Germinal center (tissue), 1 donor: ENCODE results near the gene TTC16.

ENCODE experiments used
- DNase-seq: peaks from one replicate; pipeline ENCODE4 v3.0.0; 2012; ENCODE audit warnings: mixed read lengths, low spot score

The TTC16 gene

DNA sequence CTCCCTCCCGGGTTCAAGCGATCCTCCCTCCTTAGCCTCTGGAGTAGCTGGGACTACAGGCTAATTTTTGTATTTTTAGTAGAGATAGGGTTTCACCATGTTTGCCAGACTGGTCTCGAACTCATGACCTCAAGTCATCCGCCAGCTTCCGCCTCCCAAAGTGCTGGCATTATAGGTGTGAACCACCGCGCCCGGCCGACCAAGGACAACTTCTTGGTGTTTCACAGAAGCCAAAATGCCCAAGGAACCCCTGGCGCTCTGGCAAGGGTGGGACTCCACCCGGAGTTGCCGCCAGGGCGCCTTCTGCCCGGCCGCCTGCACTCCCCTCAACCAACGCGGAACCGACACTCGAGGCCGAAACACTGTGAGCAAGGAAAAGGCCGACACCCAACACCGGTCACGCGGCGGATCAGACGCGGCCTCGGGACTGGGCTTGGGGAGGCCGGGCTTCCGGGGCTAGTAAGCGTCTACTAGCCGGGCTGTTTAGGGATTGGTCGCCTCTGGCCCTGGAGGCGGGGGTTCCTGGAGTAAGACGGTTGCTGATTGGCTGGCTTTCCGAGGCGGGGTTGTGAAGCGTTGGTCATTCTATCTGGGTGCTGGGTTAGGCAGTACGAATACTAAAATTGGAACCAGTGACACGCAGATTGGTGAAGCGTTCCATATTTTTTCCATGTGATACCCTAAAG, 16.8 kb upstream of the TTC16 start:
- peak; percentile 98 for DNase-seq

- no peak for DNase-seq
These were observed 15.7 kb upstream of the TTC16 start for GRCh38 chr9:127700140-127700539.

GRCh38 chr9:127700594-127701255, 15.2 kb upstream of the TTC16 start:
- DNase-seq: no peak

- DNase-seq: no peak
These were observed 12.5 kb upstream of the TTC16 start for GRCh38 chr9:127703289-127703946.

- no peak for DNase-seq
These were observed 10.1 kb upstream of the TTC16 start for GRCh38 chr9:127705577-127706379.

DNA sequence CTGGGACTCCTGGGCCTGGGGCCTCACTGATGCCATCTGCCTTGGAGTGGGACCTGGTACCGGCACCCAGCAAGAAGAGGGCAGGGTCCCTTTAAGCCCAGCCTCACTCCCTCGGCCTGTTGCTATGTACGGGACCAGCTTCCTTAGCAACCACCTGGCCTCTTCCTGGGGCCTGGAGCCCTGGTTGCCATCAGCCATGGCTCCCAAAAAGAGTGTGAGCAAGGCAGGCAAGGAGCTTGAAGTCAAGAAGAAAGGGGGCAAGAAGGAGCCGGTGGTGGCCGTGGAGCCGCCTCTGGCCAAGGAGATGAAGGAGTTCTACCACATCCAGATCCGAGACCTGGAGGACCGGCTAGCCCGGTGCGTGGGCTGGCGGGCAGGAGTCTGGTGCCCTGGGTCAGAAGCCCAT, 9.0 kb upstream of the TTC16 start, which contains the start of gene CFAP157:
Gene CFAP157, plus strand, starts transcription at position 153 of the 406 bp plus-strand sequence. Its CDS starts 44 bp downstream, at position 197.
- DNase-seq: no peak

DNA sequence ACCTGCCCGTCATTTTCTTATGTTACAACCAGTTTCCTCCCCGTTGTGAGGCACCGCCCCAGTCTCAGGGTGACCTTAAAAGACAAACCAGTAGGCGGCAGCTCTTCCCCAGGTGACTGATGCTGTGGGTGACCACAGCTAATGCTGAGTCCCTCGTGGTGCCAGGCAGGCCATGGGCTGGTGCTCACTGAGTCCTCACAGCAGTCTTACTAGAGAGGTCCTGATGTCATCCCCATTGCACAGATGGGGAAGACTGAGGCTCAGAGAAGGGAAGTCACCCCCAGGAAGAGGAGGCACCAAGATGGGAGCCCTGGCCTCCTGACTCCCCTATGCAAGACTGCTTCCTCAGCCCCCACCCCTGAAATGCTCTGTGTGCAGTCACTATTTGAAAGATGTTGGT, 8.1 kb upstream of the TTC16 start:
- peak; percentile 51 for DNase-seq

DNA sequence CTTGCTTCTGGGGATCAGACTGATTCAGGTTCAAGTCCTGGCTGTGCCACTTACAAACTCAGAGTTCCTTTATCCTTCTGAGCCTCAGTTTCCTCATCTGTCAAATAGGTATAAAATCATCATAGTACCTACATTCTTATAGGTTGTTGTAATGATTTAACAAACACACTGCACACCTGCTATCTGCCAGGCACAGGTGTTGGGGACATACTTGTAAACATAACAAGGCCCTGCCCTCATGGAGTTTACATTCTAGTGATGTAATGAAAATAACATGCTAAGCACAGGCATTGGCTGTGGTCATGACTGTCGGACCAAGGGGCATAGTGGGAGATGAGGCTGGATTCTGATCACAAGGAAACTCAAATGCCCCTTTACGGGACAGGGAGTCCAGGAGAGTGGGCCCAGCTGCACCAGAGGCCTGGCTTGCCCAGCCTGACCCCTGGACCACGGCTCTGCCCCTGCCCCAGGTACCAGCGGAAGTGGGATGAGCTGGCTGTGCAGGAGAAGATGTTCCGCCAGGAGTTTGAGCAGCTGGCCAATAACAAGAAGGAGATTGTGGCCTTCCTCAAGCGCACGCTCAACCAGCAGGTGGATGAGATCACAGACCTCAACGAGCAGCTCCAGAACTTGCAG, 6.8 kb upstream of the TTC16 start:
- no peak for DNase-seq

GRCh38 chr9:127710204-127710783, 5.6 kb upstream of the TTC16 start:
- no peak for DNase-seq

DNA sequence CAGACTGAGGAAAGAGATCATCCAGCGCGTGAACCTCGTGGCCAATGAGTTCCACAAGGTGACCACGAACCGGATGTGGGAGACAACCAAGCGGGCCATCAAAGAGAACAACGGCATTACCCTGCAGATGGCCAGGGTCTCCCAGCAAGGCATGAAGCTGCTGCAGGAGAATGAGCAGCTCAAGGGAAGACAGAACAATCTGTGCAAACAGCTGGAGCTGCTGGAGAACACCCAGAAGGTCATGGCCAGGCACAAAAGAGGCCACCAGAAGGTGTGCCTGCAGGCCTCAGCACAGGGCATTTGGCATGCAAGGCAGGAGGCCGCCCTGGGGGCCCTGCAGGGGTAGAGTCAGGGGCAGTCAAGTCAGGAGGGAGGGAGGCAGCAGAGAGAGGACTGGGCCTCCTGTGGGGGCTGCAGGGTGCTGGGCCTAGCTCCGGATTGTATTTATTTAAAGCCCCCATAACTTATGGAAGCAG, 4.6 kb upstream of the TTC16 start:
- no peak for DNase-seq

DNA sequence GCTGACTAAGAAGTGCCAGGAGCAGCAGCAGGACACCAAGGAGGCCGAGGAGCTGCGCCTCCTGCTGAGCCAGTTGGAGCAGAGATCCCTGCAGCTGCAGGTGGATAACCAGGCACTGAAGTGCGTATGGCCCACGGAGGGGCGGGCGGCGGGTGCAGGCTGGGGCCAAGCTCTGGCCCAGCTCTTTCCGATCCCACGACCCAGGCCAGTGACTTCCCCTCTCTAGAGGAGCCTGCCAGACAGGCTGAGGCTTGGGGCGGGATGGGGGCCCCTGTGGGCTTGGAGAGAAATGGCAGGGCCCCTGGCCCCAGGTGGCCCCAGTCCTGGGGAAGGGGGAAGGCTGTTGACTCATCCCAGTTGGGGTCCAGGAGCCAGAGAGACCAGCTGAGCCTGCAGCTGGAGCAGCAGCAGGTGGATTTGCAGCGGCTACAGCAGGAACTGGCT, 4.0 kb upstream of the TTC16 start:
- no peak for DNase-seq

DNA sequence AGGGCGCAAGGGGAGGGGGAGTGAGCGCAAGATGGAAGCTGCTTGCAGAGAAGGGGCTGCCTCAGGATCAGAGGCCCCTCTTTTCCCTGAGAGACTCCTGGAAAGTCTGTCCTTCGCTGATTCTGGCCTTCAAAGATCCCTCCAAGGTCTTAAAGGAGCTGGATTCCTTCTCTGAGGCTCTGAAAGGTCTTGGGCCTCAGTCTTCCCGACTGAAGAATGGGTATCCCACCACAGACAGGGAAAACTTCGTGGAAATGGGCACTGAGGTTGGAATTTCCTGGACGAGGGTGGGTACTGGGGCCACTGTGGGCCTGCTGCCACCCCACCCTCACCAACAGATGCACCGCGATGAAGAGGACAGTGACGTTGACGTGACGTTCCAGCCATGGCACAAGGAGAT, 3.5 kb upstream of the TTC16 start:
- DNase-seq: no peak

DNA sequence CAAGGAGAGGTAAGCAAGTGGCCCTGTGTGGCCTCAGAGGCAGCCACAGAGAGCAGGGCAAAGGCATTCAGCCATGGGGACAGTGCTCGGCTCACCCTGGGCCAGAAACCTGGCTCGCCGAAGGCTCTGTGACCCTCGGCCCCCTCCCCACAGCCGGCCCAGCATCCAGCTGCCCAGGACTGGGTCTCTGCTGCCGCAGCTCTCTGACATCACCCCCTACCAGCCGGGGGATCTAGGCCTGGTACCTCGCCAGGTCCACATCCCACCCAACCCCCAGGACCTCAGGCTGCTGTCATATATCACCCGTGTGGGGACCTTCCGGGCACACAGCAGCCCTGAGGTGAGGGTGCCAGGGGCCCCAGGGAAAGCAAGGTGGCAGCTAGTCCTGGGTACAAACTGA, 3.0 kb upstream of the TTC16 start:
- DNase-seq: no peak

DNA sequence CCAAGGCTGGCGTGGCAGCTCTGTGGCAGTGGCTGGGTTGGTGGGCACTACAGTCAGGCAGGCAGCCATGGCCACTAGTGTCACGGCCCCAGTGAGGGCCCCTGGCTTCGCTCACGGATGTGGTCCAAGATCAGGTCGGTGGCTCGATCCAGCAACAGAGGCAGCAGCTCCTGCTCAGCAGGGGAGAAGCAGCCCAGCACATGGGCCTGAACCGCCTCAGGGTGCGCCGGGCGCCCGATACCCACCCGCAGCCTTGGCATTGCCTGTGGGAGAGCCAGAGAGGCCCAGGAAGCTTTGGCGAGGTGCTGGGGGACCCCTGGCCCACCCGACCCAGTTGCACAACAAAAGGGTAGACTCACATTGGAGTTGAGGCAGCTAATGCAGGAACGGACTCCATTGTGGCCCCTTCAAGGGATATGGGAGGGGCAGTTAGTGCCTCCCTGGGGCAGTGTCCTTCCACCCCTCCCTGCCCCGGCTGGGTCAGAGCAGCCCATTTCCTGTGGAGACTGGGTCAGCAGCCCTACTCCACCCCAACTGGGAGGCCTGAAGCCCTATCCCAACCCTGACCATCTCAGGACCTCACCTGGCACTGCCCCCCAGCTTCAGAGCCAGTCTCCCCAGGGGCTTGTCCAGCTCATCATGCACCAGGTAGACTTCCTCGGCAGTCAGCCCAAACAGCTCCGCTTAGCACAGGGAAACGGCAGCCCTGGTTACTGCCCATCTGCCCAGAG, 1.7 kb upstream of the TTC16 start:
- no peak for DNase-seq

DNA sequence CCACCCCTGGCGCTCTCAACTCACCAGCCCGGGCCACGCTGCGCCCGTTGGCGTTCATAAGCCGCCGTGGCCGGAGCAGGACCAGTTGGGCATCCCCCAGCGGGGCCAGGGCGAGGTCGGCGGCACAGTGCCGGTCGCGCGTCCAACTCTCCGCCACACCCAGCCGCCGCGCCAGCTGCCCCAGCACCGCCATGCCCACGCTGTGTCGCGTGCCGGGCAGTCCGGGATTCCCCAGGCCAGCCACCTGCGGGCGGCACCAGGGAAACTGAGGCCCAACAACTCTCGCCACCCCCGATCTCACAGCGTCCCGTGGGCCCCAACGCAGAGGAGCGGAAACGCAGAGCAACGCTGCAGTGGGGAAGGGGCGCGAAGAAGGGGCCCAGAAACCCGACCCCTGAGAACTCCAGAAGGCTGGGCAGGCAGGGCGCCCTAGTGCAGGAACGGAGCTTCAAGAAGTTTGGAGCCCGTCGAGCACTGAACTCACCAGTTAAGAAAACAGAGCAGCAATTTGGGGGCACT, 869 bp upstream of the TTC16 start:
- DNase-seq: peak; percentile 33

DNA sequence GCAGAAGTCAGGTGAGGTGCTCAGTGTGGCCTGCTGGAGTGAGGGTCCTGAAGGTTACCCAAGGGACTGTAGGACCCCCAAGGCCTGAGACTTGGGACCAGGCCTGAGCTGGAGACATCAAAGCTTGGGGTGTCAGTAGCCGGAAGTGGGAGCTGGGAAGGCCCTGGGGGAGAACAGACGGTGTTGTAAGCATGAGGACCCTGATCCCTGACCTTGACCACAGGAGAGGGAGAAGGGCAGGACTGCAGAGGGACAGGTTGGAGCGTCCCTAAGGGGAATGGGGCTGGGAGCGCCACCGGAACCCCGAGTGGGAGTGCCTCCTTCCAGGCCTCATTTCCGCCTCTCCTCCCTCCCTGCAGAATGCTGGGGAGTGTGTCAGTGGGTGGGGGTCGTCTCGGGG, 533 bp downstream of the TTC16 start:
- DNase-seq: no peak

- DNase-seq: no peak
These were observed 1.9 kb downstream of the TTC16 start for GRCh38 chr9:127717766-127718165.

GRCh38 chr9:127720031-127720864, 4.4 kb downstream of the TTC16 start:
- DNase-seq: no peak

DNA sequence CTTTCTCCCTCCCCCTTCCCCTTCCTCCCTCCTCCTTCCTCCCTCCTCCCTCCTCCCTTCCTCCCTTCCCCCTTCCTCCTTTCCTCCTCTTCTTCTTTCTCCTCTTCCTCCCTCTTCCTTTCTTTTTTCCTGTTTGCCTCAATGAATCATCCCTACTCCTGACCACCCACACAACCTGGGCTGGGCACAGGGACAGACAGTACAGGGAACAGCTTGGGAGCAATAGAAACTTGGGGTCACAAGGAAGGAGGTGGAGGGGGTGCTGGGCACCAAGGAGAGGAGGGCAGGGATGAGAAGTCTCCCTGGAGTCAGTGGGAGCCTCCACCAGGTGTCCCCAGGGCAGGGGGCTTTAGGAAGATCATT, 5.0 kb downstream of the TTC16 start:
- no peak for DNase-seq

- no peak for DNase-seq
These were observed 5.5 kb downstream of the TTC16 start for GRCh38 chr9:127721391-127721821.
